Thyroid gland (tissue), 4 donors: ENCODE data around the gene FURIN. TPM values are rescaled to one million over a fixed set of nuclear protein-coding genes. Genes with fewer than 3 reads are reported as not detected.

ENCODE experiments used
- DNase-seq, 2 donors: peaks; one replicate each; pipeline ENCODE4 v3.0.0-alpha.2; 2019
- H3K27ac ChIP-seq, 3 donors: fragments of 200-600 bp; sonication (generic); 1 replicate in 2 of 3; 2 replicates in 1 of 3; pipeline ENCODE4 v1.5.1; 2016 to 2019; ENCODE audit warnings: mild to moderate bottlenecking in 1 of 3, moderate library complexity in 1 of 3
- H3K27me3 ChIP-seq: fragments of 200-600 bp; sonication (generic); one replicate; pipeline ENCODE4 v1.5.1; 2019
- H3K36me3 ChIP-seq, 2 donors: fragments of 200-600 bp; sonication (generic); one replicate each; pipeline ENCODE4 v1.5.1; 2016 to 2019
- H3K4me1 ChIP-seq, 2 donors: fragments of 200-600 bp; sonication (generic); one replicate each; pipeline ENCODE4 v1.5.1; 2017 to 2019
- H3K4me3 ChIP-seq, 3 donors: fragments of 200-600 bp; sonication (generic); replicated peaks in 1 of 3; 1 replicate in 2 of 3; 2 replicates in 1 of 3; pipeline ENCODE4 v1.5.1; 2016; ENCODE audit warnings: mild to moderate bottlenecking in 1 of 3
- H3K9me3 ChIP-seq: fragments of 200-600 bp; sonication (generic); one replicate; pipeline ENCODE4 v1.5.1; 2017
- POLR2A ChIP-seq, 2 donors: fragments of 450-650 bp; IDR thresholded peaks; one replicate each; pipeline ENCODE4 v1.6.1; 2017; ENCODE audit warnings: antibody characterized with exemption in 2 of 2, mild to moderate bottlenecking in 2 of 2, moderate library complexity in 1 of 2
- WGBS, 2 donors: methylation state at CpG; one replicate each; pipeline ENCODE4 v1.1.5; 2017; 5-methylcytosine and 5-hydroxymethylcytosine counted together
- intact Hi-C: fragments of 100-400 bp; cut with DNase I; formaldehyde crosslinking; loops from one replicate; pipeline ENCODE4 v1.15.1; 2023
- total RNA-seq, 4 donors: library from RNA; depleted of rRNA; stranded (reverse); fragments of >200 nt; gene quantifications; one replicate each; pipeline ENCODE4 v1.2.3, GENCODE V29; 2016
- TF ChIP-seq, protein P1 (sequence below), 6 experiments: fragments of 200-600 bp in 3 of 6; fragments of 450-650 bp in 3 of 6; sonication (generic) in 3 of 6; IDR thresholded peaks; one replicate each; pipeline ENCODE4 v1.5.1; 2016 to 2019; ENCODE audit warnings: antibody characterized with exemption in 6 of 6, mild to moderate bottlenecking in 2 of 6, inconsistent platforms in 1 of 6, moderate library complexity in 1 of 6

Gene FURIN
- total RNA-seq, 4 donors from 2014 or later, result 88.6 to 128 (median 102) TPM

DNA sequence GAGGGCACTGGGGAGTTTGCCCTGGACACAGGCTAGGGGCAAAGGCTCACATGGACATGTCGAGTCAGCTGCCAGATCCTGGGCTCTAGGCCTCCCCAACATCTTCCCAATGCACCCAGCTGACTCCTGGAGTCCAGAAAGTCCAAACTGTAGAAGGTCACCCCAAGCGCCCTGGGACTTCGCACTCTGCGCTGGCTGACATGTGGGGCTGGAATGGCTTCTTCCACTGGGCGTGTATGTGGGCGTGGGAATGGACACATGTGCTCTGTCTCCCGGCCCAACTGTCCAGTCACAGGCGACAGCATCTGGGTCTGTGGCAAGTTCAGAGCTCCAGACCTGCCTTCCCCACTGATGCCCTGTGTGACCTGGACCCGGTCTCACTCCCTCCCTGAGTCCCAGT is 13.2 kb upstream of the FURIN start:
- no peak for DNase-seq
- no peak for TF ChIP-seq POLR2A (IDR thresholded peaks at IDR 0.05)
- TF ChIP-seq, protein P1, sequence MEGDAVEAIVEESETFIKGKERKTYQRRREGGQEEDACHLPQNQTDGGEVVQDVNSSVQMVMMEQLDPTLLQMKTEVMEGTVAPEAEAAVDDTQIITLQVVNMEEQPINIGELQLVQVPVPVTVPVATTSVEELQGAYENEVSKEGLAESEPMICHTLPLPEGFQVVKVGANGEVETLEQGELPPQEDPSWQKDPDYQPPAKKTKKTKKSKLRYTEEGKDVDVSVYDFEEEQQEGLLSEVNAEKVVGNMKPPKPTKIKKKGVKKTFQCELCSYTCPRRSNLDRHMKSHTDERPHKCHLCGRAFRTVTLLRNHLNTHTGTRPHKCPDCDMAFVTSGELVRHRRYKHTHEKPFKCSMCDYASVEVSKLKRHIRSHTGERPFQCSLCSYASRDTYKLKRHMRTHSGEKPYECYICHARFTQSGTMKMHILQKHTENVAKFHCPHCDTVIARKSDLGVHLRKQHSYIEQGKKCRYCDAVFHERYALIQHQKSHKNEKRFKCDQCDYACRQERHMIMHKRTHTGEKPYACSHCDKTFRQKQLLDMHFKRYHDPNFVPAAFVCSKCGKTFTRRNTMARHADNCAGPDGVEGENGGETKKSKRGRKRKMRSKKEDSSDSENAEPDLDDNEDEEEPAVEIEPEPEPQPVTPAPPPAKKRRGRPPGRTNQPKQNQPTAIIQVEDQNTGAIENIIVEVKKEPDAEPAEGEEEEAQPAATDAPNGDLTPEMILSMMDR (IDR thresholded peaks at IDR 0.05), result no peak
- H3K4me1 ChIP-seq, result peaks cover 7 to 16% of the 10 kb centered on the region in 2 donors
- H3K27me3 ChIP-seq, result no peaks in the 10 kb centered on the region
- intact Hi-C loops, result no loop called here
- WGBS, 2 donors, result 89% methylated on average over 6 of the region's 9 CpGs
- no peaks in the 10 kb centered on the region for H3K36me3 ChIP-seq
- no peak overlapping the region for H3K27ac ChIP-seq
- H3K9me3 ChIP-seq, result no peaks in the 10 kb centered on the region
- H3K4me3 ChIP-seq, result no peak overlapping the region

DNA sequence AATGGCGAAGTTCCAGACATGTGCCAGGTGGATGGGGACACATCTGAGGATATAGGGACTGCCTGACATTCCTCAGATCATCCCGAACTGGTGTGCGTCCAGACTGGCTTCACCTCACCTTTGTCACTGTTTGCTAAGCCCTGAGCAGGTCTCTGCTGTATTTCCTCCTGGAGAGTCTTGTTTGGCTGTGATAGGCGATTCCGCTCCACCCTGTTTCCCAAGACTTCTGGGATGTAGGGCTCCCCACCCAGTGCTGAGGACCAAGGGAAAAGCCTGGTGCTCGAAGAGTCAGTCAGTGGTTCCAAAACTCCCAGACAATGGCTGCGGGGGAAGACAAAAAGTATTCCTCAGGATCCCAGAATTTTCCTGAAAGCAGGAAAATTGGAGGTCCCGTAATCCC is 11.1 kb upstream of the FURIN start:
- intact Hi-C loops, result no loop called here
- no peaks in the 10 kb centered on the region for H3K9me3 ChIP-seq
- H3K4me1 ChIP-seq, result peaks cover 7 to 16% of the 10 kb centered on the region in 2 donors
- no peak overlapping the region for H3K4me3 ChIP-seq
- no peaks in the 10 kb centered on the region for H3K36me3 ChIP-seq
- 93 to 94% methylated on average over 8 of the region's 8 CpGs for WGBS, 2 donors
- H3K27ac ChIP-seq, result no peak overlapping the region
- TF ChIP-seq POLR2A (IDR thresholded peaks at IDR 0.05), result no peak
- TF ChIP-seq, protein P1 (IDR thresholded peaks at IDR 0.05), result no peak
- H3K27me3 ChIP-seq, result no peaks in the 10 kb centered on the region
- DNase-seq, result no peak

DNA sequence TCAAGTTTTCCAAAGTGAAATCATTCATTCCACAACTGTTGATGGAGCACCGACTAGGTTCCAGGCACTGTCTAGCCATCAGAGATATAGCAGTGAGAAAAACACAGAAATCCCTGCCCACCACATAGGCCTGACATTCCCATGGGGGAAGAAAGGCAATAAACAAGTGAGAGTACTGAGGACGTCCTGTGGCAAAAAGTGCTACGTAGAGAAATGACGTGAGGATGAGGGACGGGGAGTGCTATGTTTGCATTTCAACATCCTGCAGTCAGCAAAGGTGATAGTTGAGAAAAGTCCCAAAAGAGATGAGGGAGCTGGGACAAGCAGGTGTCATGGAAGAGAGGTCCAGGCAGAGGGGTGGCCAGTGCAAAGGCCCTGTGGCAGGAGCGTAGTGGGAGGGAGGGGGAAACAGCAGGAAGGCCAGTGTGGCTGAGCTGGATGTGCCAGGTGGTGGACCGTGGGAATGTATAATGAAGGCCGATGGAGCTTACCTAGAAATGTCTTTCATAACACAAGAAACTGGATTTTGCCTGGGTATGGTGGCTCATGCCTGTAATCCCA is 10.4 kb upstream of the FURIN start:
- intact Hi-C loops, result no loop called here
- H3K9me3 ChIP-seq, result no peaks in the 10 kb centered on the region
- H3K4me1 ChIP-seq, result peaks cover 8 to 16% of the 10 kb centered on the region in 2 donors
- no peak overlapping the region for H3K4me3 ChIP-seq
- no peaks in the 10 kb centered on the region for H3K36me3 ChIP-seq
- no peak overlapping the region for H3K27ac ChIP-seq
- 89 to 92% methylated on average over 8 of the region's 8 CpGs for WGBS, 2 donors
- no peak for TF ChIP-seq POLR2A (IDR thresholded peaks at IDR 0.05)
- TF ChIP-seq, protein P1 (IDR thresholded peaks at IDR 0.05), result no peak
- no peaks in the 10 kb centered on the region for H3K27me3 ChIP-seq
- no peak for DNase-seq

DNA sequence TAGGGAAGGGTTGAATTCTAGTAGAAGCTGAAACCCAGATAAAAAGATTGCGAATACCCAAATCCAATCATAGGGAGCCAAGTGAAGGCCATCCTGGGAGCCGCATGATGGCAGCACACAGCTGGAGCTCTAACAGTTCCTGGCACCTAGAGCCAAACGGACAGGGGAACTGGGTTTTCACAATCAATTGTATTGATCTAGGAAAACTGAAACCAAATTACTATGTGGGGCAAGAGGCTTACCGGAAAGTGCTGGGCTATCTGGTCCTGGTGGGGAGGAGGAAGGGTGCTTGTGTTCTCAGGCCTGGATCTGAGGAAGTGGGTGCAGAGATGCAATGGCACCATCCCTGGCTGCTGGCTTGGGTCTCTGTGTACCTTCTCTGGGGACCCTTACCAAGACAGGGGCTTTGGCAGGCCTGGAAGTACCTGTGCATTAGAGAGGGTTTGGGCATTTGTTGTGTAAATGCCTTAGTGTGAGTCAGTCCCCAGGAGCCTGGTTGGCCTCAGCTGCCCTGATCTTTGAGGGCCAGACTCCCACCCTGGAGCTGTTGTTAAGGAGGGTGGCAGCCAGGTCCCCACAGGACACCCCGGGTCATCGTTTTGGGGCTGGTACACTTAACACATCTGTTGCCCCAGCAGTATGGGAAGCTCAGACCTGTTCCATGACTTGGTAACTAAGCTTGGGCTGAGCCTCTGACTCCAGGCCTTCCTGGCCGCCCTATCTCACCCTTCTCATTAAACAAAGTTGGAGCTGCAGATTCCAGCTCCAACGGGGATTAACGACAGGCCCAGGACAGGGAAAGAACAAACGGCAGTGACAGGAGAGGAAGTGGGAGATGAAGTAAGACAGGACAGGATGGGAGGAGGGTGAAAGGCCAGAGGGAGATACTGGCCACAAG is 8.9 kb upstream of the FURIN start:
- no peak for TF ChIP-seq POLR2A (IDR thresholded peaks at IDR 0.05)
- TF ChIP-seq, protein P1 (IDR thresholded peaks at IDR 0.05), result no peak
- Histone ChIP-seq H3K27me3 (no peaks in the 10 kb centered on the region), H3K36me3 (no peaks in the 10 kb centered on the region), H3K4me3 (no peak overlapping the region), H3K27ac (no peak overlapping the region), H3K4me1 (peaks cover 12 to 30% of the 10 kb centered on the region in 2 donors), H3K9me3 (no peaks in the 10 kb centered on the region)
- intact Hi-C loops, result no loop called here
- WGBS, 2 donors, result 72 to 77% methylated on average over 10 of the region's 10 CpGs
- DNase-seq, result no peak

DNA sequence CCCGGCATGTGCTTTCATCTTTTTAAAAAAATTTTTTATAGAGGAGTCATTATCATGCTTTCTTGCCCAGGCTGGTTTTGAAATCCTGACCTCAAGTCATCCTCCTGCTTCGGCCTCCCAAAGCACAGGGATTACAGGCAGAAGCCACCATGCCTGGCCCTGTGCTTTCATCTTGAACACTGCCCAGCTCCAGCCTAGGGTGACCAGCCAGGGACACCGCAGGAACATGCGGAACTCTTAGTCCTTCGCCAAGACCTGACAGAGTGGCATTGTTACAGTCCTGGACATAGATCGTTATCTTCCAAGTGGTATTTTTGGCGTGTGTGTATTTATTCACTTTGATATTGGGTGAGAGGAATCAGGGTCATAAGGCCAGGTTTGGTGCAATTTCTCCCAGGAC is 7.9 kb upstream of the FURIN start:
- 80 to 84% methylated on average over 7 of the region's 7 CpGs for WGBS, 2 donors
- Histone ChIP-seq H3K36me3 (no peaks in the 10 kb centered on the region), H3K4me1 (peaks cover 11 to 28% of the 10 kb centered on the region in 2 donors), H3K4me3 (no peak overlapping the region), H3K27ac (no peak overlapping the region), H3K9me3 (no peaks in the 10 kb centered on the region), H3K27me3 (no peaks in the 10 kb centered on the region)
- TF ChIP-seq POLR2A (IDR thresholded peaks at IDR 0.05), result no peak
- TF ChIP-seq, protein P1 (IDR thresholded peaks at IDR 0.05), result no peak
- DNase-seq, result no peak
- intact Hi-C loops, result no loop called here
